Activated naive CD4-positive, alpha-beta T cell (primary cell): ENCODE results near the gene VAMP2.
A peak's percentile ranks its signal among the peaks of the same experiment; 100 is the strongest.
"Not testable (repeated sequence)": the region's sequence is repeated elsewhere in the genome, so short reads cannot be mapped to it uniquely, and the experiment has no call there.

Experiments
- DNase-seq, 4 experiments: peaks; one replicate each; lab custom pipeline; 2025; lab: John Stamatoyannopoulos, UW

The VAMP2 gene

GRCh38 chr17:8176197-8176940, 13.6 kb upstream of the VAMP2 start, which contains the start of gene TMEM107:
TSS of gene TMEM107 (minus strand) at chr17:8176380. CDS start at chr17:8176286, 94 bp downstream.
- peak; percentile 48 to 82 (median 72) for DNase-seq

- DNase-seq, result no peak
Observed at GRCh38 chr17:8175795-8176196, 13.0 kb upstream of the VAMP2 start.

- DNase-seq, result no peak
Observed at GRCh38 chr17:8173871-8174322, 11.1 kb upstream of the VAMP2 start.

- DNase-seq, result peak; percentile 22 to 47 (median 39)
Observed at GRCh38 chr17:8173056-8173870, 10.5 kb upstream of the VAMP2 start.

GRCh38 chr17:8170186-8170585, 7.4 kb upstream of the VAMP2 start:
- not testable (repeated sequence) for DNase-seq

- DNase-seq, result no peak
Observed at GRCh38 chr17:8167526-8167925, 4.8 kb upstream of the VAMP2 start.

- DNase-seq, result no peak
Observed at GRCh38 chr17:8166731-8167130, 4.0 kb upstream of the VAMP2 start.

- DNase-seq, result no peak
Observed at GRCh38 chr17:8164815-8165131, 2.0 kb upstream of the VAMP2 start.

GRCh38 chr17:8163978-8164814, 1.4 kb upstream of the VAMP2 start:
- peak in 3 of 4 experiments; percentile 30 to 48 (median 41) for DNase-seq

- DNase-seq, result peak in 2 of 4 experiments; percentile 19 to 47
Observed at GRCh38 chr17:8162997-8163977, 539 bp upstream of the VAMP2 start.

GRCh38 chr17:8161289-8162232, 1.2 kb downstream of the VAMP2 start:
- DNase-seq, result no peak

- DNase-seq, result no peak
Observed at GRCh38 chr17:8160741-8161221, 2.0 kb downstream of the VAMP2 start.

GRCh38 chr17:8160224-8160577, 2.5 kb downstream of the VAMP2 start:
- no peak for DNase-seq

- no peak for DNase-seq
Observed at GRCh38 chr17:8159459-8160223, 3.1 kb downstream of the VAMP2 start.

GRCh38 chr17:8159032-8159400, 3.7 kb downstream of the VAMP2 start:
- no peak for DNase-seq

- DNase-seq, result peak; percentile 65 to 84 (median 81)
Observed at GRCh38 chr17:8158267-8159031, 4.3 kb downstream of the VAMP2 start.

- peak; percentile 99 to 100 (median 100) for DNase-seq
Observed at GRCh38 chr17:8156246-8156992, 6.3 kb downstream of the VAMP2 start.

GRCh38 chr17:8155996-8156245, 6.8 kb downstream of the VAMP2 start:
- DNase-seq, result no peak
